Astrocyte of the spinal cord (primary cell): Measurements from ENCODE around the gene ADAMTSL3.

Experiments
- DNase-seq: peaks from one replicate; pipeline ENCODE4 v3.0.0; 2011; ENCODE audit warnings: low read depth, low spot score
- H3K4me3 ChIP-seq: 2 replicates; pipeline ENCODE4 v1.5.1; 2011; ENCODE audit warnings: low read depth, mild to moderate bottlenecking, low read length, moderate library complexity
- CTCF ChIP-seq: IDR thresholded peaks from 2 replicates; pipeline ENCODE4 v1.5.1; 2012; ENCODE audit warnings: low read depth, mild to moderate bottlenecking, low read length, inconsistent platforms
- in situ Hi-C: cut with HindIII; loops from 2 replicates; pipeline ENCODE4 v1.10.0; 2017; ENCODE audit warnings: low sequenced_read_pairs

The ADAMTSL3 gene

GRCh38 chr15:83733206-83733605, 79.3 kb downstream of the ADAMTSL3 start:
- in situ Hi-C loops, result no loop called here

GRCh38 chr15:83733691-83734090, 79.8 kb downstream of the ADAMTSL3 start:
- in situ Hi-C loops, result no loop called here
- DNase-seq, result no peak
- no peak overlapping the region for H3K4me3 ChIP-seq
- no peak for TF ChIP-seq CTCF

More at GRCh38 chr15:83733206-83733605, 79.3 kb downstream of the ADAMTSL3 start:
- DNase-seq, result peak; percentile 75
- H3K4me3 ChIP-seq, result no peak overlapping the region
- TF ChIP-seq CTCF, result no peak

- DNase-seq, result no peak
- in situ Hi-C loops, result no loop called here
- no peak overlapping the region for H3K4me3 ChIP-seq
- no peak for TF ChIP-seq CTCF
These were observed 80.6 kb downstream of the ADAMTSL3 start for GRCh38 chr15:83734487-83734886.

- in situ Hi-C loops, result no loop called here
These were observed 85.7 kb downstream of the ADAMTSL3 start for GRCh38 chr15:83739629-83740028.

GRCh38 chr15:83745771-83746170, 91.8 kb downstream of the ADAMTSL3 start:
- in situ Hi-C loops, result no loop called here
- TF ChIP-seq CTCF, result no peak
- DNase-seq, result no peak
- no peak overlapping the region for H3K4me3 ChIP-seq

More at GRCh38 chr15:83739629-83740028, 85.7 kb downstream of the ADAMTSL3 start:
- TF ChIP-seq CTCF, result no peak
- no peak overlapping the region for H3K4me3 ChIP-seq
- DNase-seq, result no peak

GRCh38 chr15:83746231-83746630, 92.3 kb downstream of the ADAMTSL3 start:
- no peak overlapping the region for H3K4me3 ChIP-seq
- no peak for DNase-seq
- TF ChIP-seq CTCF, result no peak
- in situ Hi-C loops, result no loop called here
